Peyer's patch (tissue), 4 donors: ENCODE data around the gene HS3ST5.

Experiments used
- POLR2A ChIP-seq, 2 donors: fragments of 450-650 bp; IDR thresholded peaks; one replicate each; pipeline ENCODE4 v1.5.1; 2017; ENCODE audit warnings: antibody characterized with exemption in 2 of 2, mild to moderate bottlenecking in 2 of 2, moderate library complexity in 2 of 2
- TF ChIP-seq, protein P1 (sequence below), 6 experiments: fragments of 450-650 bp in 4 of 6; fragments of 200-600 bp in 2 of 6; sonication (generic) in 1 of 6; IDR thresholded peaks; one replicate each; pipeline ENCODE4 v1.5.1; 2017 to 2019; ENCODE audit warnings: antibody characterized with exemption in 6 of 6, mild to moderate bottlenecking in 3 of 6, moderate library complexity in 1 of 6

- TF ChIP-seq POLR2A (IDR thresholded peaks at IDR 0.05) = no peak
- TF ChIP-seq, protein P1, sequence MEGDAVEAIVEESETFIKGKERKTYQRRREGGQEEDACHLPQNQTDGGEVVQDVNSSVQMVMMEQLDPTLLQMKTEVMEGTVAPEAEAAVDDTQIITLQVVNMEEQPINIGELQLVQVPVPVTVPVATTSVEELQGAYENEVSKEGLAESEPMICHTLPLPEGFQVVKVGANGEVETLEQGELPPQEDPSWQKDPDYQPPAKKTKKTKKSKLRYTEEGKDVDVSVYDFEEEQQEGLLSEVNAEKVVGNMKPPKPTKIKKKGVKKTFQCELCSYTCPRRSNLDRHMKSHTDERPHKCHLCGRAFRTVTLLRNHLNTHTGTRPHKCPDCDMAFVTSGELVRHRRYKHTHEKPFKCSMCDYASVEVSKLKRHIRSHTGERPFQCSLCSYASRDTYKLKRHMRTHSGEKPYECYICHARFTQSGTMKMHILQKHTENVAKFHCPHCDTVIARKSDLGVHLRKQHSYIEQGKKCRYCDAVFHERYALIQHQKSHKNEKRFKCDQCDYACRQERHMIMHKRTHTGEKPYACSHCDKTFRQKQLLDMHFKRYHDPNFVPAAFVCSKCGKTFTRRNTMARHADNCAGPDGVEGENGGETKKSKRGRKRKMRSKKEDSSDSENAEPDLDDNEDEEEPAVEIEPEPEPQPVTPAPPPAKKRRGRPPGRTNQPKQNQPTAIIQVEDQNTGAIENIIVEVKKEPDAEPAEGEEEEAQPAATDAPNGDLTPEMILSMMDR (IDR thresholded peaks at IDR 0.05) = no peak
Measured at GRCh38 chr6:114228675-114229074, 114.1 kb downstream of the HS3ST5 start.
